Measurements from ENCODE around the gene CDAN1. TPM values are rescaled to one million over a fixed set of nuclear protein-coding genes. Genes with fewer than 3 reads are reported as not detected.

The CDAN1 gene
- total RNA-seq, 1 experiment from 2014 or later, result 10.9 TPM

DNA sequence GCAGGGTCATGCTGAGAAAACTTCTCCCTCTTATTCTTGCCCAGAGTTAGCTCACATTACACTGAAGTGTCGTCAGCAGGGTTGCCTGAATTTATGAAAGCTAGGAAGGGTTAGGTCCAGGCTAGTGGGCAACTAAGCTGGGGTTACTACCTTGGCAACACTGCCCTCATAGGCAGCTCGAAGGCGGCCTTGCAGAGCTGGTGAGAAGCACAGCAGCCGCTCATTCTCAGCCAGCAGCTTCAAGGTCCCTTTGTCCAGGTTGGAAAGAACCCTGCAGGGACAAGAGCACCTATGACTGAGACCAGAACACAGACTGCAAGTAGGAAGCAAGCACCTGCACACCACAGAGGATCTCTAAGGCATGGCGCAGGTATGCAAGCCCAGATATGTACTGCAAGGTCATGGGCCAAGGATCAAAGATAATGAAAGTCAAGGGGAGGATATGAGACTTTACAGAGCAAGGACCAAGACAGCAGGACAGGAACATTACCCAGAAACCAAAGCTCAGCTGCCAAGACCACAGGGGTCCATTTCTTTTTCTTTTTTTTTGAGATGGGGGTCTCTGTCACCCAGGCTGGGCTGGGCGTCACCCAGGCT, 2.8 kb downstream of the CDAN1 start:
- DNase-seq (ENCODE audit: low read depth), result no peak

- no peak for DNase-seq (ENCODE audit: low read depth)
Observed at GRCh38 chr15:42733027-42733426, 3.9 kb downstream of the CDAN1 start.

GRCh38 chr15:42732095-42732827, 4.7 kb downstream of the CDAN1 start:
- DNase-seq (ENCODE audit: low read depth), result no peak

- DNase-seq (ENCODE audit: low read depth), result no peak
Observed at GRCh38 chr15:42731461-42731860, 5.5 kb downstream of the CDAN1 start.

DNA sequence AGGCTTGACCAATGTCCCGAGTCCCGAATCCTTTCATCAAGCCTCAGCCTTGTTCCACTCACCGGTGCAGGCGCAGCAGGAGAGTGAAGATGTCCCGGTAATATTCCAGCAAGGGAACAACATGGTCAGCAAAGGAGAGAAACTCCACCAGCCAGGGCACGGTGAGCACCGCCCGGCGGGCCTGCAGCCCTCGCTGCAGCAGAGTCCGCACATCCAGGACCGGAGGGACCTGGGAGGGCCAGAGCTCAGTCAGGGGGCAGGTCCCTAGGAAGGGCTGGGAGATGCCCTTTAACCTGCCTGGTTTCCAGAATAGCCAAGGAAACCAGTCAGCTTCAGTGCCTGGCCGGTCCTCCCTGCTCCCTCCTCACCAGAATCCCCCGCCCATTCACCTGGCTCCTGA, 6.4 kb downstream of the CDAN1 start:
- DNase-seq (ENCODE audit: low read depth), result no peak

DNA sequence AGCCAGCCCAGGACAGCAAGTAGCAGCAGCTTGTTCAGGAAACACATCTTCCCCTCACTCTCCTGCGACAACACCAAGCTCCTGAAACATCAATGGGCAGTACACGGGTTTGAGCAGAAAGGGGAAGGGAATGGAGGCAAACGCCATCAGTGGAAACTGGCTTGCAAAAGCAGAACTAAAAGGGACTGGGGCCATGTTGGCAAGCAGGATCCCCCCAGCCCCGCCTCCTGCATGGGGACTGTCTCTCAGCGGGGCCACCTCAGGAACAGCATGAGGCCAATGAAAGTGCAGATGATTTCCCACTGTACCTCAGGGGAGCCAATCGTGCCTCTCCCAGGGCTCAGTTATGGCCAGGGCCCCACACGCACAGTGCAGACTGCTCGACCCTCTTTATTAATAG, 6.8 kb downstream of the CDAN1 start:
- DNase-seq (ENCODE audit: low read depth), result no peak

DNA sequence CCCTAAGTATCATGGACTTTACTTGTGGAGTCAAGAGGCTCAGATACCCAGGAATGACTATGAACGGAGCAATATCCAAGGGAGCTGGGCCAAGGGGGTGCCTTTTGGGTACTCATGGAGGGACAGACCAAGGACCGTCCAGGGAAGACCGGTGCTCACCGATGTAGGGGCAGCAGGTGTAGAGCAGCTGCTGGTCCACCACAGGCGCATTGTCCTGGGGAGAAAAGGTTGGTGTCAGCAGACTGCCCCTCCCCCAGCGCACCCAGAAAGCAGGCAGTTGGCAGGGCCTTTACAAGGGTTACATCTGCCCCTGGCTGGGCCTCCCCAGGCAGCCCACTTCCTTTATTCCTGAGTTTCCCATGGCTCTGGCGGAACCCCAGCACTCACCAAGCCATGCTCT, 7.5 kb downstream of the CDAN1 start:
- DNase-seq (ENCODE audit: low read depth), result no peak

GRCh38 chr15:42728972-42729371, 8.0 kb downstream of the CDAN1 start:
- no peak for DNase-seq (ENCODE audit: low read depth)

DNA sequence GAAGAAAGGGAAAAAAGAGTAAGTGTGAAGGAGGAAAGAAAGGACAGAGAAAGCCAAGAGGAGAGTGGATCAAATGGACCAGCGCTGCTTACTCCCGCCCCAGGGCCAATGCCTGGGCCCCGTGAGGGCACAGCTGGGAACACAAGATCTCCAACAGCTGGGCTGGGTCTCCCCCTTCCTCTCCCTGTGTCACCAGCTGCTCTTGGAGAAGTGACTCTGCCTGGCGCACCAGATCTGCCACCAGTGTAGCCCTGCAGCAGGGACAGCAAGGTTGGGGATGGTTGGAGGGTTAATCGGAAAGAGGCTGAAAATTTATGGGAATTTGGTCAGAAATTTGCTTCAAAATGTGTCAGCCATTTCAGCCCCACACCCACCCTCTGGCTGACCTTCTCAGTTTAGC, 8.4 kb downstream of the CDAN1 start:
- DNase-seq (ENCODE audit: low read depth), result no peak

DNA sequence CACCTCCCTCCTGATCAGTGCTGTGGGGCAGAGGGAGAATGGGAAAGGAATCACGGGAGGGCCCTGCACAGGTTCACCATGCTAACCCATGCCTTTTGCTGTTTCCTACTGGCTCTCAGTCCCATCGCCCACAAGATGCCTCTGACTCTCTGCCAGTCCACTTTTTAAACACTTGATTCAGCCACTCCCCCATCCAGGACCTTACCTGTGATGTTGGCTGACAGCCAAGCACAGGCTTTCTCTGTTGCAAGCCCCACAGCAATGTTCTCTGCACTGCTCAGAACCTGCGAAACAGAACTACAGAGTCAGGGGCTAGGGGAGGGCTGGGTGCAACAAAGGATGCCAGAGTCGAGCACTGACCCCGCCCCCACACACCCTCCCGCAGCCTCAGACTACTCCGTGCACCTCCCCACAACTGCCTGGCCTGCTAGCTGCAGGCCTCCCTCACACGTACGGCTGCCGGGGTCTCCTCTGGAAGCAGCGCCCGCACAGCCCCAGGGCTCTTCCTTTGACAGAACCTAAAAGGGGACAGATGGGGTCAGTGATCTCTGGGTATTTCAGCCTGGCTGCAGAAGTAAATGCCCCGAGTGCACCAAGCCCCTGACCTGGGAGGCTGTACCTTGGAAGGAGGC, 9.1 kb downstream of the CDAN1 start:
- DNase-seq (ENCODE audit: low read depth), result no peak

- DNase-seq (ENCODE audit: low read depth), result no peak
Observed at GRCh38 chr15:42726114-42726513, 10.8 kb downstream of the CDAN1 start.

DNA sequence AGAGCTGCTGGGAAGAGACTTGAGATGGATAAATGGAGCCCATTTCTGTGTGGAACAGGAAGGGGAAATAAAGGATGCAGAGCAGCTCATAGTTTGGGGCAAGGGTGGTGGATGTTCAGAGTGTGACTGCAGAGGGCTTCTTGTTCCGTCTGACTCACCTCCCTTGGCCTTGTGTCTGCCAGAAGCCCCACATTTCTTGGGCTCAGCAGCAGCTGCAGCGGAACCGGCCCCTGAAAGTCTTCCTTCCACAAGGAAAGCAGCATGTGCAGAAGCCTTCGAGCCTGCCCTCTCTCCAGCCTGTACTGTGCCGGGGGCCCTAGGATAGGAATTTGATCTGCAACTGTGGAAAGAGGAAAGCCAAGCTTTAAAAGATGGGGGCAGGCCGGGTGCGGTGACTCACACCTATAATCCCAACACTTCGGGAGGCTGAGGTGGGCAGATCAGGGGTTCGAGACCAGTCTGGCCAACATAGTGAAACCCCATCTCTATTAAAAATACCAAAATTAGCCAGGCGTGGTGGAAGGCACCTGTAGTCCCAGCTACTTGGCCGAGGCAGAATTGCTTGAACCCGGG, 11.5 kb downstream of the CDAN1 start:
- no peak for DNase-seq (ENCODE audit: low read depth)

DNA sequence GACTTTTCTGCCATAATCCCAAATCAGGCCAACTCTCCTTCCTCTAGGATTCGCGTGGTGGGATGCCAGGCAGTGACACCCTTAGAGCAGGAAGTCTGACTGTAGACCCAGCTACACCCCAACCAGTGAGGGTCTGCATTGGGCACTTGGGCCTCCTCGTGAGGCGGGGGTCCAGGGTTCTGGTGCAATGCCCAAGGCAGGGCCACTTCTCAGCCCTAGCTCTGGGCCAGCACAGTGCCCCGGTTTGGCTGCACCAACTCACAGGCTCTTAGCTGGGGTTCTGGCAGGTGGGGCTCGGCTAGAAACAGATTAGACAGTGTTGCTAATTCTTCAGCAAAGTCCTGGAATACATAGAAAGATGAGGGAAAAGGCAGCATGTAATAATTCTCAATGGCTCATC, 12.7 kb downstream of the CDAN1 start:
- DNase-seq (ENCODE audit: low read depth), result no peak

- no peak for DNase-seq (ENCODE audit: low read depth)
Observed at GRCh38 chr15:42723068-42723467, 13.9 kb downstream of the CDAN1 start.

DNA sequence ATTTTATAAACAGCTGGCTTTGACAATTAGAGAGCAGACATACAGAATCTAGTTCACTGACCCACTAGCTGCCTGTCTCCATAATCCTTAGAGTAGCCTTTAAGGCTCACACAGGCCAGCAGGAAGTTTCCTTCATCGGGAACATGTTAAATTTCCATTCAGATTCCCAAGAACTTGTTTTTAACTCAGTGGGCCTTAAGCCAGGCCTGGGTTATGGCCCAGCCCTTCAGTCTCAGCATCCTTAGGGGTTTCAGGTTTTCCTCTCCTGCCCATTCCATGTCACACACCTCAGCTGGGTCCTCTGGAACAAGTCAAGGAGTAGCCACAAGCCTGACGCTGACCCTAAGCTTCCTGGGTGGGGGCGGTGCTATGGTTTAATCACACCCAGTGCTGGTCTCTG, 15.0 kb downstream of the CDAN1 start:
- no peak for DNase-seq (ENCODE audit: low read depth)

GRCh38 chr15:42721016-42721415, 15.9 kb downstream of the CDAN1 start:
- no peak for DNase-seq (ENCODE audit: low read depth)

DNA sequence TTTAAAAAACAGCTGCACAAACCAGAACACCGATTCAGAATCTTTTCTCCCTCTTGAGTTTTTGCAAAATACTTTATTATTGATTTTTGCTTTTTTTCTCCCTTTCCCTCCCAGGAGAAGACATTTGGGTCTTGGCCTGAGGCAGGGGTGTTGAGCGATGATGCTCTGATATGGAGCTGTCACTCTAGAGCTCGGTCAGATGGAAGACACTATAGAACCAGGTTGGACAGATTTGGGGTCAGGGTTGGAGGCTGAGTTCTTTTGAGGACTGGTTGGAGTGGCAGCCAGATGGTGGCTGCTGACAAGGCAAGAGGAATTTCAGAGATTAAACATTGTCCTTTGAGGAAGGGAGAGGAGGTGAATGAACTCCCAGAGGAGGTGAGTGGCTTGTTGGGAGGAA, 16.9 kb downstream of the CDAN1 start:
- no peak for DNase-seq (ENCODE audit: low read depth)

DNA sequence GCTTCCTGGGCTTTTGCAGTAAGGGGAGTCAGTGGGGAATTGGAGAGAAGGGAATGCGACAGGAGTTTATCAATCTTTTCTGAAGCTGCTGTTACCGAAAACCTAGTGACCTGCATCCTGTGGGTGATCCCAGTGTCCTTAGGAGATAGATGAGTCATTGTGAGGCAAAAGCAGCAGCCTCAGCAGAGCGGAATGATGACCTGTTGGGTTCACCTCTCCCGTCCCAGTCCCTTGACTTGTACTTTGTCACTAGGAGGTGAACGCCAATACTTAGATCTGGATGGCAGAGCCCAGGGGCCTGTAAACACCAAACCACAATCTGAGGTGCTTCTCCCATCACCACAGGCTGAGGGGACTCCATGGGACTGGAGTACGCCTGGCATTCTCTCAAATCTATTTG, 17.9 kb downstream of the CDAN1 start:
- no peak for DNase-seq (ENCODE audit: low read depth)

DNA sequence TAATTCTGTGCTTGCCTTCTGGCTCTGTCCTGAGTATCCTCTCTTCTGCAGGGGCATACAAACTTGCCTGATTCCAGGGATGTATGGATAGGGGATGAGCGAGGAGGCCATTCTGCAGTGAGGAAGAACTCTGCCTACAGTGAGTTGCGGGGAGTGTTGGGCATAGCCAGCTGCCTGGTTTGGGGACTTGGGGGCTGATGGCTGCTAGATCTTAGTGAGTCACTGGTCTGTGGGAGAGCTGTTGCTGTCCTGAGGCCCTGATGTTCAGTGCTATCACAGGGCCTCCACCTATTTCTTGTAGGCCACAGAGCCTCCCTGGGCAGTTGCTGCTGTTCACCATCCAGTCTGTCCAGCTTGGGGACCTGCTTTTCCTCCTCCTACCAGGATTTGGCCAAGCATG, 20.3 kb downstream of the CDAN1 start:
- peak; percentile 10 for DNase-seq (ENCODE audit: low read depth)

DNA sequence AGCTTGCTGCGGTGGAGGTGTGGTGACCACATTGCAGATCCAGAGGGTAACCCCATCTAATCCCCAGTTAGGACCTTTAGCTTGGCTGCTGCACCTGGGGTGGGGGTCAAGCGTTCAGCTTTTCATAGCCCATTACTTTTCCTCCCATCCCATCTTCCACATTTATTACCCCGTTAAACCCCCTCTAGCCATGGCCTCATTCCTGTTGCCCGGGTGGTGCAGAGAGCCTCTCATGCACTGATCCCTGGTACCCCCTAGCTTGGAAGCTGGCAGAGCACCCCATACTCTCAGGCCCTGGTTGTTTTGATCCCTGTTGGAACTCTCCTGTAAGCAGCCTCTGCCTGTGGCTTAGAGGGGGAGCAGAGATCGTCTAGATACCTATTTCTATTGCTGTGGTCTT, 20.8 kb downstream of the CDAN1 start:
- no peak for DNase-seq (ENCODE audit: low read depth)

GRCh38 chr15:42712584-42712983, 24.3 kb downstream of the CDAN1 start:
- no peak for DNase-seq (ENCODE audit: low read depth)

GRCh38 chr15:42711746-42712145, 25.2 kb downstream of the CDAN1 start:
- no peak for DNase-seq (ENCODE audit: low read depth)

DNA sequence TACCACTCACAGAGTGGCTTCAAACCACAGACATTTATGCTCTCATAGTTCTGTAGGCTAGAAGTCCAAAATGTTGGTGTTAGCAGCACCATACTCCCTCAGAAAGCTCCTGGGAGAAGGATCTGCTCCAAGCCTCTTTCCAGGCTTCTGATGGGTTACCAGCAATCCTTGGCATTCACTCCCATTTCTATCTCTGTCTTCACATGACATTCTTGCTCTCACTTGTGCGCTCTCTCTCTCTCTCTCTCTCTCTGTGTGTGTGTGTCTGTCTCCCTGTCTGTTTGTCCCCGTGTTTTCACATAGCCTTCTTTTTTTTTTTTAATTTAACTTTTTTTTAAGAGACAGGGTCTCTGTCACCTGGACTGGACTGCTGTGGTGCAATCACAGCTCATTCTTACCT, 26.3 kb downstream of the CDAN1 start:
- DNase-seq (ENCODE audit: low read depth), result no peak
